HG03103 (cell line): ENCODE data around the gene KLF7.

Source experiments
- ATAC-seq: cut with Tn5 transposase; IDR thresholded peaks from one replicate; pipeline ENCODE4 v1.9.1; 2021; ENCODE audit warnings: low read depth; ENCODE audit not compliant: unreplicated experiment

Gene KLF7

DNA sequence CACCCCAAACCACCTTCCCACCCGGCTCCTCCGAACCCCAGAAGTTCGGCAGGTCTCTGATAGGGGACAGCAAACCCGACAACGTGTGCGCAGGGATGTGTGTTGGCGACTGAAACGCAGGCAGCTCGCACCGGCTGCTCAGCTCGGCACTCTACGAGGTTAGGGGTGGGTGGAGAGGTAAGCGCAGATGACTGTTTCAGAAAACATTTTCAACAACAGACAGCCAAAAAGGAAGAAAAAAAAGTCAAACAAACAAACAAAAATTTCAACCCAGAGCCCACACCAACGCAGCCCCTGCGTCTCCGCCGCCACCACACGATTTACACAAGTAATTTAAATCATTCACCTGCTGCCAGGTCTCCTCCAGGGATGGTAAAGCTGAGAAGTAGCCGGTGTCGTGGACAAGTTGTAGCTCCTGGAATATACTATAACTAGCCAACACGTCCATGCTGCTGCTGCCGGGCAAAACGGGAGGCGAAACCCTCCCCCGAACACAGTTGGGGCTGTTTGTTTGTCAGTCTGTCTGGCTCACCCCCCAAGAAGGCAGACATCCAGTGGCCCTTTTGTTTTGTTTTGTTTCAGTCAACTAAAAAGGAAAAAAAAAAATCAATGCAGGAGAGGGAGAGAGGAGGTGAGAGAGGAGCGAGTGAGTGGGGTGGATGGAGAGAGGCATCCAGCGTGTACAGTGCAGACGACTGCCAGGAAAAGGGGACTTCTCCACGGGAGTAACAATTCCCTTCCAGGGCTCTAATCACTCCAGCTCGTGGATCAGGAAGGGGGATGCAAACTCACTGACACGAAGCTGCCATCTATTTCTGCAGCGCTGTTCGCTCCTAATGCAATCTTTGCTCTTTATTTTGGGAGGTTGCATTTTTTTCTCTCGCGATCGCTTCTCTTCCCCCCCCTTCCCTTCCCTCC lies at the start of gene KLF7:
Gene KLF7, minus strand, starts transcription at position 828 of the 918 bp plus-strand sequence. Its CDS starts 380 bp downstream, at position 448.
- no peak for ATAC-seq

DNA sequence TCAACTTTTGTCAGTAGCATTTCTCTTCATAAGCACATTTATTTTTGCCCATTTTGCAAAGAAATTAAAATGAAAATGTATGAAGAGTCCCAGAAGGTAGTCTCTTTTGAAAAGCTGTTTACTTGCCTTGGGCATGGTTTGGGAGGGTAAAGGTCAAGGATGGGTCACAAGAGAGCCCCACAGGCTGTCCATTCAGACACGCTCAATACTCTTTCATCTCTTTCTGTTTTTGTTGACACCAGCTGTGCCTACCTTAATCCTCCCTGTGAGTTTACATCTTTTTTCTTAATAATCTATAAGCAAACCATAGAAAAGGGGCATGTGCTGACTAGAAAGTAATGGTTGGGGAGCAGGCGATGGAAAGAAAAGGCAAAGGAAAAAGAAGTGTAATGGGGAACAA lies 49.6 kb upstream of the KLF7 start:
- no peak for ATAC-seq

DNA sequence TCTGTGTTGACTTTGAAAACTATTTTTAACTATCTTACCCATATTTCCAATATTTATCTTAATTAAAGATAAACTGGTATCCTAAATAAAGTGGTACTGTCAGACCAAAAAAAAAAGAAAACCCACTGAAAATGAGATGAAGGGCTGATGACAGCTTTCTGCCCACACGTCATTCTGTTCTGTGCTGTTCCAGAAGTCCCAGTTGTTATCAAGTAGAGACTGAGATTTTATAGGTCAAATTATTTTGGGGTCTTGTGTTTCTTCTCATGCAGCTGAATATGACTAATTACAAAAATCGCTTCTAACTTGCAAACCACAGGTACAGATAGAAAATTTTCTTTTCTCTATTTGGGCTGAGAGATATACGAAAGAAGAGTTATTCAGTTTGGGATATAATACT lies 48.7 kb upstream of the KLF7 start:
- no peak for ATAC-seq

DNA sequence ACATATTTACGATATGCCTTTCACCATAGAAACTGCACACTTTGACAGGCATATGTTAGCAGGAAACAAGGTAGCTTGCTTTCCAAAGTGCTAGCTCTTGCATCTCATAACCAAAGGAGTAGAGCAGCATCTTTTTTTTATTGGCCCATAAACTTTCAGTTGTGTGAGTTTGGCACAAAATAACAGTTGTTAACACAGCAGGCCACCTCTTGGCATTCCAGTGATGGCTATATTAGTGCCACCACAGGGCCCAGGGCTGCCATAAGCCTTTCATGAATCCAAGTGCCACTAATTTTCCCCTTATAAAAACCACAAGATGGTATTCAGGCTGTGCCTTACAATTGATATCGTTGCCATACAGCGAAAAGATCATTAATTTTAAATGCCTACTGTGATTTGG lies 40.3 kb upstream of the KLF7 start:
- no peak for ATAC-seq

DNA sequence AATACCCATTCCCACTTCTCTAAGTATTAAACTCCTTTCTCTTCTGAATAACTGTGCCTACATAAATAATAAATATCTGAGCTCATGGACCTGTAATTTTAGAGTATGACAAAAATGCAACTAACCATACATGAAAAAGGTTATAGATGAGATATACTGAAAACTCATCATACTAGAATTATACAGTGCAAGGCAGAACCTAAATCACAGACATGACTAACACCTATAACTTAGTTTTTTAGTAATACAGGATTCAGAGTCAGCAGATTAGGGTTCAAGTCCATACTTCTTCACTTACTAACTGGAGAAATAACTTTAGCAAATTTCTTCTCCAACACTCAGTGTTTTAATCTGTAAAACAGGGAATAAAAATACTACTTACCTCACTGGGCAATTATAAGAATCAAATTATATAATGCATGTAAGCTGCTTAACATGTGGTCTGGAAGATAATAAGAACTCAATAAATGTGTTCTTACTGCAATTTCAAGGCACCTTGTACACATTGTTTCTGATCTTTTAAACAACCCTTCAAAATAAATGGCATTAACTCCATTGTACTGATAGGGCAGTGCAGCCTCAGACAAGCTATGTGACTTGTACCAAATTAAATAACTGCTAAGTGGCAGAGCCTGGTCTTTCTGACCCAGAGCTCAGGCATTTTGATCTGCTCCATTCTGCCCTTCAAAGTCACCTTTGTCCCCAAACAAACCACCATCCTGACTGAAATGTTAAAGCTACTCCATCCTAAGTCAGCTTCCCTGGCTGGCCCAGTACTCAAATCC lies 39.6 kb upstream of the KLF7 start:
- ATAC-seq = no peak

DNA sequence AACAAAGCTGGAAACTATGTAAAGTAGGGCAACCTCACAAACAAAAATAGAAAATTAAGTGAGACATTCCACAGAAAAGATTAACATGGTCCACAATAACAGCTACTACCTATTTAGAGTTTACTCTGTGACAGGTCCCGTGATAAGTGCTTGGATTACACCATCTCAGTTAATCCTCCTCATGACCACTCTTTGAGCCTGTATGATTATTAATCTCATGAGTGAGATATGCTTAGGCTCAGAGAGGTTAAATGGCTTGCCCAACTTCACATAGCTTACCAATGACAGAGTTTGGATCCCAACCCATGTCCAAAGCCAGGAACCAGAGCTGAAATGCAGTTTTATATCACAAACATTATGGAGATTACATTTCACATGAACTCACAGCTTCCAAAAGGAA lies 37.3 kb upstream of the KLF7 start:
- no peak for ATAC-seq

DNA sequence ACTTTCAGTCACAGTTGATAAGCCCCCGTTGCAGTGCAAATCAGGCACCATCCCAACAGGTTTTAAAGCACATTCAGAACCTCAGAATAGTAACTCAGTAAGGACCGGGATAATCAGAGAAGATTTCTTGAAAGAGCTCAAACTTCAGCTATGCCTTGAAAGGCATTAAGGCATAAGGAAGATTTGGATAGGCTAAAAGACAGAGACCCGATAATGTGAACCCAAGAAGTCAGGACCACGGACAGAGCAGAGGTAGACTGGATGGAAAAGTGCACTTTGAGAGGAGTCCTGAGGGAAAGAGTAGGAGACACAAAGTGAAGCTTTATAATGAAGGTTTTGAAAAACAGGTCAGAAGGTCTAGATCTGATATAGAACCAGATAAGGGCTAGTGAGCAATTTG lies 36.9 kb upstream of the KLF7 start:
- no peak for ATAC-seq

DNA sequence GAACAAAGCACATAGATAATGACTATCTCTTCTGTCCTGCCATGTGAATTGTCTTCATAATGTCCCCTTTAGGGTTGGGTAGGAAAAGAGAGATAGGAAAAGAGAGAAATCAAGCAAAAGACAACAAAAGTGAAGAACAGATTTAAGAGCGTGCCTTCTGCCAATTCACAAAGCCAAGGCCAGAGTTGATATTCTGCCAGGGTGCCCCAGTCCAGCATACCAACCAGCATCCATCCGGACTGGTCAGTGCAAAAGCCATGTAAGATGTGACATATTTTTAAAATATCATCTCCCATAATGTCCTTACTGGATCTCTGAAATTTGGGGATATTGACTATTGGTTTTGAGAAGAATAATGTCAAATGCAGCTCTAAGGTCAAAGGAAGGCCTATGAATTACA lies 35.7 kb upstream of the KLF7 start:
- no peak for ATAC-seq

DNA sequence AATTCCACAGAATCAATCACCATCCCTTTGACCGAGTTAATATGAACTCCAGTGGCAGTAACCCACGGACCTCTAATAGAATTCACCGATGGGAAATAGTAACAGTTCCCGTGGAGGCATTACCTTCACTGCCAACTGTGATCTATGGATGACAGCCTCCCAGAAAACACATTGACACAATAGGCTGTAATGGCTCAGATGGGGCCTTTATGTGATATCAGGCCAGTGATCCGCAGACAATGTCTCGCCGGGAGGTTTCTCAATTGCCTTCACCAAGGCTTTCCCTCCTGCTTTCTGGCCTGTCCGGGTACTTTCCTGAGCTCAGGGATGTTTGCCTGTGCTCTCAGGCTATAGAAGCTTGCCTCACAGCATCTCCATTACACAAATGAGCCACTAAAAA lies 34.4 kb upstream of the KLF7 start:
- no peak for ATAC-seq

DNA sequence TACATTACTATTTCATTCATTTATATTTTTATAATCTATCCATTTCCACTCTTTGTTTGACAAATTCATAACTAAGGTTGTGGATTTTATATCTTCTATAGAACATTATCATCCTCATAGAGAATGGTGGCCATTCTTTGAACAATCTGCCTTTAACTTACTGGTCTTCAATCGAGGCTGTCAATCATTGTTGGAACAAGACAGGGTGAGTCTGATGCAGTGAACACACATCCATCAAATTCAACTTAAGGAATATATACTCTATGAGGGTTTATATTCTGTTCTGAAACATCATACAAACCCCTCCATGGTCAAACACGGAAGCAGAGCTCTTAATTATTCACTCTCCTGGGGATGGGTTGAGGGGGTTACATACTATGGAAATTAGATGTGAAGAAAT lies 28.3 kb upstream of the KLF7 start:
- ATAC-seq = no peak

DNA sequence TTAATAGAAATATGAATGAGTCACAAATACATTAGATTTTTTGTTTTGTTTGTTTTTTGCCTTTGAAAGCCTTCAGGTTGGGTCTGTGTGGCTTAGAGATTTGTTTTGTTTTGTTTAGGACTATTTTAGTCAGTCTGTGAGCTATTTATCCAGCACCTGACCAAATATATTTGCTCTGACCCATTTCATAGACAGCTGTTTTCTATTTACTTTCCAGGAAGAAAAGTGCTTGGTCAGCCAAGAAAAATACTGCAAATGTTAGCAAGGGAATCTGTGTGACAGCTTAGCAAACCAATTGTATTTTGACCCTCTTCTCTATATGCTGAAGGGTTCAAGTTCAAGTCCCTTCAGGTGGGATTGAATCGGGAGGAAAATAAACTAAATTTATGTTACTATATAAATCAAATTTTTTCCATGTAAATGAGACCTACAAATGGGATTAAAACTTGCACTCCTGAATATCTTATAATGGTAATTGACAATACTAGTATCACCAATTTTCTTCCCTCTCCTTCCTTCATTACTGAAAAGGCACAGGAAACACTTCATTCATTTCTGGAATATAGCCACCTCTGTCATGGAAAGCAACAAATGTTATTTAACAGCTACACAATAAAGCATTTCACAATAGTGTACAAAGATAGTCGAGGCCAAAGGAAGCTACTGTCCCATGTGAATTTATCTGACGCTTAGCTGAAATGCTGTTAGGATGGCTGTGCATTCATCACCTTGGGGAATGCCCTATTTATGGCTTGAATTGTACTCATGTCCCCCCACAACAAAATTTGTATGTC lies 23.1 kb upstream of the KLF7 start:
- no peak for ATAC-seq

DNA sequence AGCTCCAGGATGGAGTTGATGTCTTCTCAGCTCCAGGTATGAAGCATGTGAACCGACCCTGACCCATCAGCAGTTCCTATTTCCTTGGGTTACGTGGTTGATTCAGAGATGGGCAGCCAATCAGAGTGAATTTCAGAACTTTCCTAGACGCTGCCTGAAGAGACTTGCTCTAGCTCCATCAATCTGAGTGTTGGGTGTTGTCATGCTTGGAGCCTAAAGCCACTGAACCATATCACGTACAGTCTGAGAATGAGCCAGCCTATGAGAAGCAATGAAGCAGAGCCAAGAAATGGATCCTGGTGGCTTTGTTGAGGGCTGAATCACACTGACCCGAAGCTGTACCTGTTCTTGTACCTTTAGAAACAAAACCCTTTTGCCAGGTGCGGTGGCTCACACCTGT lies 19.6 kb upstream of the KLF7 start:
- ATAC-seq = no peak

DNA sequence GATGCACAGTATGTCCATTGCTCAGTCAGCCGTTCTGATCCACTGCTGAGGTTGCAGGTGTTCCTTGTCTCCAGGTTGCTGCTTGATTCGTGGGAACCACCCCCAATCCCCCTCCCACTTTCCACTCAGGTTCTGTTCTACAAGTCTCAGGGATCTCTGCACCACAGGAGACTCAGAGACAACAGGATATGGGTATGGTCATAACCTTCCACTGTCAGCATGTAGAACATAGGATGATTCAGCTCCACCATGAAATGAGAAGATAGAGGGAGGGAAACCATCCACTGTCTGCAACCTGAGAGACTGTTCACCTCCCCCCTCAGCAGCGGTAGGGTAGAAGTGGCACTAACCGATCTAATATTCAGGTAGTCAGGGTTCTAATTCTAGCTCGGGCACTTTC lies 19.0 kb upstream of the KLF7 start:
- ATAC-seq = no peak

DNA sequence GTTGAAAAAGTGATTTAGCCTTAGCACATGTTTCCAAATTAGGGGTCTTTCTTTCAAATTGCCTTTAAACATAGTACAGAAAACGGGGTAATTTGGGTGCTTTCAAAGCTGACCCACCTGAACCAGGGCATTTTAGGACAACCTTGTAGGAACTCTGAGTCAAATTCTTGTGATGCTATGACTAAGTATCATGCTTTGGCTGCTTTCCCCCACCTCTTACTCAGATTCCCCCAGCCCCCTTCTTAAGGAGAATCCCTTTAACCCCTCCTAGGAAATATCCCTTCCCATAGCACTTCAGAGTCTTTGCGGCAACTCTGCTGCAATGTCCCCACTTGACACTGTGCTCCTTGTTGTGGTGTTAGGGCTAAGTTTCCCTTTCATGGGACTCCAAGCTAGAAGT lies 18.6 kb upstream of the KLF7 start:
- no peak for ATAC-seq

DNA sequence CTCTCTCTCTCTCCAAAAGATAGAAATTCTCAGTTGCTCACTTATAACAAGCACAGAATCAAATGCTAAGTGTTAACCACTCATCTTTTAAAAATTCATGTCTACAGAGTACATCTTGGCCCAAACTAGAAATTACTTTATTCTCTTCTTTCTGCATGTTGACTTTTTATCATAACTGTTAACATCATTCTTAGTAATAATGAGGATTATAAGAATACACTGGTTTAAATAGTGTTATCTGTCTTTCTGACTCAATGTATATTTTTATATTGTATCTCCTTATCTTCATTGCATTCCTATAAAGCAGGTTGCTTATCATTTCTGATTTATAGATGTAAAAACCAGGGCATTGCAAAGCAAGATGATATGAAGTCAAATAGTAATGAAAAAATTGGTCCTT lies 17.8 kb upstream of the KLF7 start:
- ATAC-seq = no peak

DNA sequence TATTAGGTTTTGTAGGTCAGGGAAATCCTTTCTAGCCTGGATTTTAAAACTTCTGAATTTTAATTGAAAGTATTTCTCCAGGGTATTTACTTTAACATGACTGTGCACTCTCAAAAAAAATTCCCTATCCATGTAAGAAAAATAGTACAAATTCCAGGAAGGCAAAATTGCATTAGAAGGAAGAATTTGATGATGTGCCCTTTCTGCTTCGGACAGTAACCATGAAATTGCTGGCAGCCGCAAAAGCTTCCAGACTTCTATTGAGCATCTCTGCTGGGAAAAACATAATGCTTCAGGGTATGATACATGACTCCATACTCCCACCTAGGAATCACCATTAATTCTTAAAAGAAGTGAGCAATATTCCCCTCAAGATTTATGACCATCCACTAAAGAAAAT lies 17.2 kb upstream of the KLF7 start:
- ATAC-seq = no peak

DNA sequence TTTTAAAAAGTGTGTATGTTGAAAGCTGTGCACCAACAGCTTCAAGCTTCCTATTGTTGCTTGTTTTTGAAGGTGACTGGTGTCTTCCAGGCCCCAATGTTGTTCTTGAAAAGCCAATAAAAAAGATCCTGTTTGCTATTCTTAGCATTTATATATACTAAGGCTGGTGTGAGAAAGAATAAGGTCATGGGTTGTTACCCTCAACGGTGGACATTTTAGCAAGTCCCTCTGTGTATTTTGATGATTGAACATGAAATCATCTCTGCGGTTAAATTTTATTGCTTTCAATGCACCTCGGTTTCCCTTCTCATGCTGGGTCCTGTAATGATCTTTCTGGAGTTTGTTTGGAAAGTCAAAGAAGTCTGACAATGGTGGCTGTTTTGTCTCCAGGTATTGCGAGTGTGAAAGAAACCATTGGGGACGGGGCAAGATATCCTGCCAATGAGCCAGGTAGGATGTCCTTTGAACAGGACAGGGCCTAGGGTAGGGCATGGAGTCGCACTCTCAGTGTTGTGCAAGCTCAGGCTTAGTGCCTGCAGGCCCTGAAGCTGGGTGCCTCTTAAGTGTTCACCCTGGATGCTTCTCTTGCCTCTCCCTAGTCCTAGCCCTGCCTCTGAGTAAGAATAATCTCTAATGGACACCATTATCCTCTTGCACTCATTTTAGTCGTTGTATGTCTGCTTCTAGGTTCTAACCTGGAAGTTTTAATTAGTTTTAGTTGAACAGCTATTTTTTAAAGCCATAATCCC lies 16.0 kb upstream of the KLF7 start:
- no peak for ATAC-seq

DNA sequence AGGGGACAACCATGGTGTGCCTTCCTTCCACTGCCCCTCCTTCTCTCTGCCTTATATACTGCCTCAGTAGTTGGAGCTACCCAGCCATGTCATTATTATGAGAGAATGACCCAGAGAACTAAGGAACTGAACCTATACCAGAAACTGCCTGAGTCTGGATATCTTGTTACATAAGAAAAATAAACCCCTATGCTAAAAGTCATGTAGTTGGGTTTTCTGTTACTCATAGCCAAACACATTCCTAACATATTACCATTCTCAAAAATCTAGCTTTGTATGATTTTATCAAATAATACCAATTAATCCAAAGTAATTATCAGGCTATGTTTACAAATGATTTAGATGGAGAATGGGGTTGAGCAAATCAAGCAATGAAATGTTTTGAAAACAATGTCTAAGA lies 15.0 kb upstream of the KLF7 start:
- no peak for ATAC-seq

DNA sequence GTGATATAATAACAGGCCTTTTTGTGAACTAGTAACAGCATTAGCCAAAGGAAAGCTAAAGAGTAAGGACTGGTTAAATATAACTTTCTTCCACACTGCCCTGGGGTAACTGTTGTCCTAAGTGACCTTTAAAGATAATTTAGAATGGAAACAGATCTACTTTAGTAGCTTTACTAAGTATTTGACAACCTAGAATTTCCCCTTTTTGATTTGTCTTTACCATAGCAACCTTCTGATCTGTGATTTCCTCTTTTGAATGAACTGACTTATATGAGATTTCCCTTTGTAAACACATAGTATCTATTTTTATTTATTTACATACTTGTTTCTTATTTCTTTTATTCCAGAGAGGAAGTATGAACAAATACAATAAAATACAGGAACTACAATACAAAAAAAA lies 10.5 kb upstream of the KLF7 start:
- ATAC-seq = no peak

DNA sequence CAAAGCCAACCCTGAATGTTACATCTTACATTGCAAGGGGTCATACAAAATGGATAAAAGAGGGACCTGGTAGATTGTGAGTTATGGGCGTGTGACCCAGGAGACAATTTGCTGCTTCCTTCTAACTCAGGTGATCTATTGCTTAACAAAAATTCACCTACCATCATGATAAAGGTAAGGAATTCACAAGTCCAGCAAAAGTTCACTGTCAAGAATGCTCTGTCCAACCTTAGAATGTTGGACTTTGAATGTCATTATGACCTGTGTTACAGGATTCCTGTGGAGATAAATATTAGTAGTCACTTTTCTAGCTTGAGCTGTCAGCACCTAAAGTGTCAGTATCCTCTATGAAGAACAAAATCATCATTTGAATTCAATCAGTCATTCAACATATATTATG lies 7.9 kb upstream of the KLF7 start:
- ATAC-seq = no peak
